Activated CD4-positive, alpha-beta T cell treated with anti-CD3 and anti-CD28 coated beads for 36 hours (primary cell): ENCODE measurements around the gene TBCA. TPM values are rescaled to one million over a fixed set of nuclear protein-coding genes. Genes with fewer than 3 reads are reported as not detected.
"Not testable (repeated sequence)": the region's sequence is repeated elsewhere in the genome, so short reads cannot be mapped to it uniquely, and the experiment has no call there.

Experiments used
- ATAC-seq: fragments of 200-7000 bp; cut with Tn5 transposase; one replicate; pipeline ENCODE4 v1.10.0; 2021; ENCODE audit warnings: mild to moderate bottlenecking, moderate library complexity
- CTCF ChIA-PET: fragments of 350-600 bp; sonication (Branson Sonifier 250); formaldehyde crosslinking; loops from one replicate; lab custom pipeline; 2021; ENCODE audit warnings: antibody characterized with exemption; lab: Charles Lee
- POLR2A ChIA-PET: fragments of 350-600 bp; sonication (Branson Sonifier 250); formaldehyde crosslinking; loops from one replicate; lab custom pipeline; 2021; ENCODE audit warnings: antibody characterized with exemption, inconsistent platforms; lab: Charles Lee
- DNase-seq: peaks from one replicate; pipeline ENCODE4 v3.0.0-alpha.2; 2020
- H3K27ac Mint-ChIP-seq: one replicate; pipeline ENCODE4 v1.8.0; 2021; ENCODE audit warnings: mixed read lengths
- H3K27me3 Mint-ChIP-seq: one replicate; pipeline ENCODE4 v1.8.0; 2021; ENCODE audit warnings: mixed read lengths
- H3K36me3 Mint-ChIP-seq: one replicate; pipeline ENCODE4 v1.8.0; 2021; ENCODE audit warnings: low read depth, mixed read lengths
- H3K4me1 Mint-ChIP-seq: one replicate; pipeline ENCODE4 v1.8.0; 2021; ENCODE audit warnings: mixed read lengths
- H3K4me3 Mint-ChIP-seq: one replicate; pipeline ENCODE4 v1.8.0; 2021; ENCODE audit warnings: mild to moderate bottlenecking, moderate library complexity, mixed read lengths
- H3K9me3 Mint-ChIP-seq: one replicate; pipeline ENCODE4 v1.8.0; 2021; ENCODE audit warnings: low read depth, mixed read lengths
- intact Hi-C, 2 experiments: fragments of 100-400 bp; cut with DNase I in 1 of 2; cut with micrococcal nuclease in 1 of 2; formaldehyde crosslinking; loops; one replicate each; pipeline versions ENCODE4 v1.14.2 to v1.15.1; 2022 to 2024; cut with DNase I, micrococcal nuclease
- total RNA-seq, 2 experiments: library from RNA; stranded (reverse); gene quantifications; one replicate each; pipeline ENCODE4 v1.2.3, GENCODE V29; 2021

TBCA gene
- total RNA-seq, 2 experiments from 2014 or later = 195 to 210 TPM

- no peak for ATAC-seq
- ChIA-PET POLR2A (no interaction called here), CTCF (interaction anchor here (0.8 kb wide), 1 partner anchor 9 kb away, joined by 3 read pairs; no protein-coding TSS in a partner anchor)
- H3K4me1 Mint-ChIP-seq = no peaks in the 10 kb centered on the region
- intact Hi-C loops = no loop called here
- no peak overlapping the region for H3K4me3 Mint-ChIP-seq
- DNase-seq = no peak
- H3K9me3 Mint-ChIP-seq = no peaks in the 10 kb centered on the region
- no peaks in the 10 kb centered on the region for H3K27me3 Mint-ChIP-seq
- no peak overlapping the region for H3K27ac Mint-ChIP-seq
- peaks cover 36% of the 10 kb centered on the region for H3K36me3 Mint-ChIP-seq
These were observed 68.3 kb downstream of the TBCA start for GRCh38 chr5:77707791-77708190.

GRCh38 chr5:77699569-77699968 lies 76.6 kb downstream of the TBCA start:
- H3K36me3 Mint-ChIP-seq = peaks cover 61% of the 10 kb centered on the region
- H3K4me1 Mint-ChIP-seq = peaks cover 26% of the 10 kb centered on the region
- intact Hi-C loops = loop anchor here in 1 of 2 experiments (10.0 kb wide), 1 partner anchor 595 kb away; the partner anchor contains the start of gene AP3B1
- CTCF ChIA-PET = interaction anchor here (0.6 to 1.6 kb wide), 2 partner anchors 450 to 909 kb away, joined by 3 read pairs; no protein-coding TSS in a partner anchor
- H3K4me3 Mint-ChIP-seq, DNase-seq, H3K27ac Mint-ChIP-seq, ATAC-seq, H3K9me3 Mint-ChIP-seq, H3K27me3 Mint-ChIP-seq: not testable (repeated sequence)
- POLR2A ChIA-PET = interaction anchor here (0.7 kb wide), 1 partner anchor 61 kb away, joined by 3 read pairs; the partner anchor contains the start of gene OTP

GRCh38 chr5:77698920-77699319 lies 77.2 kb downstream of the TBCA start:
- Mint-ChIP-seq H3K4me3 (no peak overlapping the region), H3K9me3 (no peaks in the 10 kb centered on the region), H3K36me3 (peaks cover 58% of the 10 kb centered on the region), H3K27ac (no peak overlapping the region), H3K4me1 (peaks cover 26% of the 10 kb centered on the region), H3K27me3 (no peaks in the 10 kb centered on the region)
- CTCF ChIA-PET = interaction anchor here (1.2 to 1.6 kb wide), 2 partner anchors 9 to 450 kb away, joined by 3 read pairs; no protein-coding TSS in a partner anchor
- POLR2A ChIA-PET = no interaction called here
- ATAC-seq (no peak), DNase-seq (no peak)
- intact Hi-C loops = loop anchor here in 1 of 2 experiments (10.0 kb wide), 1 partner anchor 596 kb away; the partner anchor contains the start of gene AP3B1

- no peak for ATAC-seq
- no peaks in the 10 kb centered on the region for H3K9me3 Mint-ChIP-seq
- H3K4me3 Mint-ChIP-seq = no peak overlapping the region
- intact Hi-C loops = loop anchor here in 1 of 2 experiments (10.0 kb wide), 1 partner anchor 597 kb away; the partner anchor contains the start of gene AP3B1
- CTCF ChIA-PET = interaction anchor here (1.6 kb wide), 1 partner anchor 452 kb away, joined by 3 read pairs; no protein-coding TSS in a partner anchor
- H3K27ac Mint-ChIP-seq = no peak overlapping the region
- POLR2A ChIA-PET = no interaction called here
- H3K4me1 Mint-ChIP-seq = peaks cover 26% of the 10 kb centered on the region
- peaks cover 52% of the 10 kb centered on the region for H3K36me3 Mint-ChIP-seq
- no peak for DNase-seq
- no peaks in the 10 kb centered on the region for H3K27me3 Mint-ChIP-seq
These were observed 78.4 kb downstream of the TBCA start for GRCh38 chr5:77697692-77698091.

- CTCF ChIA-PET = interaction anchor here (0.6 kb wide), 1 partner anchor 174 kb away, joined by 4 read pairs; no protein-coding TSS in a partner anchor
These were observed 80.0 kb downstream of the TBCA start for GRCh38 chr5:77696120-77696519.

GRCh38 chr5:77693913-77694312 lies 82.2 kb downstream of the TBCA start:
- H3K9me3 Mint-ChIP-seq = no peaks in the 10 kb centered on the region
- ATAC-seq (no peak), DNase-seq (no peak)
- H3K27ac Mint-ChIP-seq = no peak overlapping the region
- intact Hi-C loops = loop anchor here in 1 of 2 experiments (10.0 kb wide), 1 partner anchor 601 kb away; the partner anchor contains the start of gene AP3B1
- H3K4me1 Mint-ChIP-seq = peaks cover 18% of the 10 kb centered on the region
- ChIA-PET POLR2A (no interaction called here), CTCF (interaction anchor here (1.2 kb wide), 1 partner anchor 12 kb away, joined by 3 read pairs; no protein-coding TSS in a partner anchor)
- peaks cover 39% of the 10 kb centered on the region for H3K36me3 Mint-ChIP-seq
- H3K27me3 Mint-ChIP-seq = no peaks in the 10 kb centered on the region
- H3K4me3 Mint-ChIP-seq = no peak overlapping the region

More at GRCh38 chr5:77696120-77696519, 80.0 kb downstream of the TBCA start:
- ATAC-seq (peak; percentile 65), DNase-seq (no peak)
- Mint-ChIP-seq H3K9me3 (no peaks in the 10 kb centered on the region), H3K36me3 (peaks cover 47% of the 10 kb centered on the region), H3K4me3 (no peak overlapping the region), H3K27ac (no peak overlapping the region), H3K4me1 (peaks cover 26% of the 10 kb centered on the region), H3K27me3 (no peaks in the 10 kb centered on the region)
- POLR2A ChIA-PET = interaction anchor here (1.1 kb wide), 1 partner anchor 29 kb away, joined by 3 read pairs; no protein-coding TSS in a partner anchor
- intact Hi-C loops = loop anchor here in 1 of 2 experiments (10.0 kb wide), 1 partner anchor 599 kb away; the partner anchor contains the start of gene AP3B1

GRCh38 chr5:77683171-77683732 lies 92.9 kb downstream of the TBCA start:
- no peak overlapping the region for H3K27ac Mint-ChIP-seq
- no peak for ATAC-seq
- POLR2A ChIA-PET = no interaction called here
- intact Hi-C loops = no loop called here
- H3K4me3 Mint-ChIP-seq = no peak overlapping the region
- peaks cover 5% of the 10 kb centered on the region for H3K27me3 Mint-ChIP-seq
- no peaks in the 10 kb centered on the region for H3K9me3 Mint-ChIP-seq
- CTCF ChIA-PET = no interaction called here
- no peak for DNase-seq
- H3K4me1 Mint-ChIP-seq = no peaks in the 10 kb centered on the region
- peaks cover 4% of the 10 kb centered on the region for H3K36me3 Mint-ChIP-seq

- ChIA-PET CTCF (no interaction called here), POLR2A (no interaction called here)
- no peaks in the 10 kb centered on the region for H3K36me3 Mint-ChIP-seq
- DNase-seq = no peak
- no peak overlapping the region for H3K27ac Mint-ChIP-seq
- peaks cover 17% of the 10 kb centered on the region for H3K27me3 Mint-ChIP-seq
- no peaks in the 10 kb centered on the region for H3K4me1 Mint-ChIP-seq
- ATAC-seq = no peak
- H3K9me3 Mint-ChIP-seq = peaks cover 5% of the 10 kb centered on the region
- intact Hi-C loops = no loop called here
- no peak overlapping the region for H3K4me3 Mint-ChIP-seq
These were observed 105.6 kb downstream of the TBCA start for GRCh38 chr5:77670526-77670925.

- Mint-ChIP-seq H3K4me3 (no peak overlapping the region), H3K9me3 (peaks cover 2% of the 10 kb centered on the region), H3K27ac (no peak overlapping the region), H3K4me1 (no peaks in the 10 kb centered on the region), H3K27me3 (peaks cover 17% of the 10 kb centered on the region), H3K36me3 (no peaks in the 10 kb centered on the region)
- ATAC-seq = no peak
- ChIA-PET CTCF (no interaction called here), POLR2A (interaction anchor here (0.6 kb wide), 1 partner anchor 337 kb away, joined by 6 read pairs; no protein-coding TSS in a partner anchor)
- intact Hi-C loops = no loop called here
- DNase-seq = no peak
These were observed 106.5 kb downstream of the TBCA start for GRCh38 chr5:77669677-77670076.

GRCh38 chr5:77663090-77663863 lies 112.9 kb downstream of the TBCA start:
- intact Hi-C loops = no loop called here
- Mint-ChIP-seq H3K4me1 (peaks cover 15% of the 10 kb centered on the region), H3K36me3 (no peaks in the 10 kb centered on the region), H3K9me3 (no peaks in the 10 kb centered on the region), H3K27me3 (peaks cover 15% of the 10 kb centered on the region), H3K27ac (no peak overlapping the region), H3K4me3 (no peak overlapping the region)
- ATAC-seq (no peak), DNase-seq (no peak)
- ChIA-PET POLR2A (interaction anchor here (0.7 kb wide), 1 partner anchor 67 kb away, joined by 3 read pairs; no protein-coding TSS in a partner anchor), CTCF (interaction anchor here (1.0 kb wide), 1 partner anchor 171 kb away, joined by 3 read pairs; the partner anchor contains the start of gene WDR41)

GRCh38 chr5:77662635-77663034 lies 113.5 kb downstream of the TBCA start:
- no peak overlapping the region for H3K27ac Mint-ChIP-seq
- H3K4me3 Mint-ChIP-seq = no peak overlapping the region
- no peaks in the 10 kb centered on the region for H3K36me3 Mint-ChIP-seq
- CTCF ChIA-PET = interaction anchor here (0.6 to 1.0 kb wide), 4 partner anchors 19 to 171 kb away, joined by 3 read pairs; partner anchors contain the start of gene WDR41
- peaks cover 15% of the 10 kb centered on the region for H3K4me1 Mint-ChIP-seq
- H3K27me3 Mint-ChIP-seq = peaks cover 18% of the 10 kb centered on the region
- peak; percentile 53 for ATAC-seq
- intact Hi-C loops = no loop called here
- no peak for DNase-seq
- no peaks in the 10 kb centered on the region for H3K9me3 Mint-ChIP-seq
- POLR2A ChIA-PET = interaction anchor here (0.7 kb wide), 1 partner anchor 67 kb away, joined by 3 read pairs; no protein-coding TSS in a partner anchor
